ENCODE data around the gene CAMK1D. TPM values are rescaled to one million over a fixed set of nuclear protein-coding genes. Genes with fewer than 3 reads are reported as not detected.

CAMK1D gene
- total and polyA plus RNA-seq, 2 experiments from 2014 or later, result 3.5 to 6.0 TPM

DNA sequence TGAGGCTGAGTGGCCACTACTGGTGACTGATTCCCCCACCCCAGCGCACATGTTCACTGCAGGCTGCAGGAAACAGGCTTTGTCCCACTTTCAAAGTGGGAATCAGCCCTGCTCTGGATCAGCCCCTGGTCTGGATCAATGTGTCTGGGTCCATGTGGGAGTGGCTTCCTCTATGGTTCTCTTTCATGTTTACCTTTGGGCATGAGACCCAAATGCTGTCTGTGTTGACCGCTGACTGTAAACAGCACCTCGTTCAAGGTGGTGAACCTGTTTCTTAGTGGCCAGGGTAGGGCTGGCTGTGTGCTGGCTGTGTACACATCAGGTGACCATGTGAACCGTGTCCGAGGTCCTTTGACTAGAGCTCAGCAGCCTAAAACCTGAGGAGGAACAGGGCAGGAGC is 121.8 kb downstream of the CAMK1D start:
- Histone ChIP-seq H3K27ac (no peak overlapping the region), H3K27me3 (no peaks in the 10 kb centered on the region)
- peak; percentile 30 for DNase-seq (ENCODE audit: low spot score)

GRCh38 chr10:12473491-12473890 is 124.1 kb downstream of the CAMK1D start:
- H4K20me1 ChIP-seq (ENCODE audit: insufficient read depth, poor library complexity, severe bottlenecking), result no peaks in the 10 kb centered on the region
- TF ChIP-seq CTCF (IDR thresholded peaks at IDR 0.05; ENCODE audit: poor library complexity) (no peak), EZH2 (IDR thresholded peaks at IDR 0.05; ENCODE audit: borderline replicate concordance) (no peak)
- no peak overlapping the region for H3K4me2 ChIP-seq
- no peak for DNase-seq (ENCODE audit: low spot score)
- no peaks in the 10 kb centered on the region for H3K36me3 ChIP-seq (replicated peaks; ENCODE audit: insufficient read depth, low read depth)
- no peaks in the 10 kb centered on the region for H3K4me1 ChIP-seq (ENCODE audit: insufficient read depth)
- H2AFZ ChIP-seq, result no peak overlapping the region
- no peaks in the 10 kb centered on the region for H3K9me3 ChIP-seq (ENCODE audit: low read depth)
- H3K27ac ChIP-seq, result no peak overlapping the region
- no peaks in the 10 kb centered on the region for H3K9me2 ChIP-seq (replicated peaks; ENCODE audit: insufficient read depth)
- WGBS (ENCODE audit: low lambda C conversion rate, missing lambda C conversion rate), result 89% methylated on average over 6 of the region's 6 CpGs
- no peak overlapping the region for H3K4me3 ChIP-seq
- H3K27me3 ChIP-seq, result no peaks in the 10 kb centered on the region
- H3K79me2 ChIP-seq, result no peaks in the 10 kb centered on the region

More for the DNA sequence above, 121.8 kb downstream of the CAMK1D start:
- no peak overlapping the region for H3K4me2 ChIP-seq
- no peaks in the 10 kb centered on the region for H3K9me2 ChIP-seq (replicated peaks; ENCODE audit: insufficient read depth)
- no peaks in the 10 kb centered on the region for H3K36me3 ChIP-seq (replicated peaks; ENCODE audit: insufficient read depth, low read depth)
- no peak for TF ChIP-seq EZH2 (IDR thresholded peaks at IDR 0.05; ENCODE audit: borderline replicate concordance)
- no peak for TF ChIP-seq CTCF (IDR thresholded peaks at IDR 0.05; ENCODE audit: poor library complexity)
- no peak for TF ChIP-seq EZH2phosphoT487 (IDR thresholded peaks at IDR 0.05; ENCODE audit: low read depth, severe bottlenecking, unreplicated experiment)
- no peak overlapping the region for H3K4me3 ChIP-seq
- no peak overlapping the region for H2AFZ ChIP-seq
- H4K20me1 ChIP-seq (ENCODE audit: insufficient read depth, poor library complexity, severe bottlenecking), result no peaks in the 10 kb centered on the region
- no peaks in the 10 kb centered on the region for H3K9me3 ChIP-seq (ENCODE audit: low read depth)
- H3K79me2 ChIP-seq, result no peaks in the 10 kb centered on the region
- H3K4me1 ChIP-seq (ENCODE audit: insufficient read depth), result no peaks in the 10 kb centered on the region
- 36% methylated on average over 5 of the region's 5 CpGs for WGBS (ENCODE audit: low lambda C conversion rate, missing lambda C conversion rate)

- Histone ChIP-seq H3K36me3 (replicated peaks; ENCODE audit: insufficient read depth, low read depth) (no peaks in the 10 kb centered on the region), H2AFZ (no peak overlapping the region), H3K4me1 (ENCODE audit: insufficient read depth) (no peaks in the 10 kb centered on the region), H4K20me1 (ENCODE audit: insufficient read depth, poor library complexity, severe bottlenecking) (no peaks in the 10 kb centered on the region), H3K27me3 (no peaks in the 10 kb centered on the region), H3K27ac (no peak overlapping the region), H3K9me3 (ENCODE audit: low read depth) (no peaks in the 10 kb centered on the region), H3K4me2 (no peak overlapping the region), H3K4me3 (no peak overlapping the region), H3K79me2 (no peaks in the 10 kb centered on the region), H3K9me2 (replicated peaks; ENCODE audit: insufficient read depth) (no peaks in the 10 kb centered on the region)
- 93% methylated on average over 8 of the region's 8 CpGs for WGBS (ENCODE audit: low lambda C conversion rate, missing lambda C conversion rate)
- no peak for DNase-seq (ENCODE audit: low spot score)
- TF ChIP-seq EZH2phosphoT487 (IDR thresholded peaks at IDR 0.05; ENCODE audit: low read depth, severe bottlenecking, unreplicated experiment), result no peak
- TF ChIP-seq EZH2 (IDR thresholded peaks at IDR 0.05; ENCODE audit: borderline replicate concordance), result no peak
Observed at GRCh38 chr10:12474727-12475412, 125.5 kb downstream of the CAMK1D start.

DNA sequence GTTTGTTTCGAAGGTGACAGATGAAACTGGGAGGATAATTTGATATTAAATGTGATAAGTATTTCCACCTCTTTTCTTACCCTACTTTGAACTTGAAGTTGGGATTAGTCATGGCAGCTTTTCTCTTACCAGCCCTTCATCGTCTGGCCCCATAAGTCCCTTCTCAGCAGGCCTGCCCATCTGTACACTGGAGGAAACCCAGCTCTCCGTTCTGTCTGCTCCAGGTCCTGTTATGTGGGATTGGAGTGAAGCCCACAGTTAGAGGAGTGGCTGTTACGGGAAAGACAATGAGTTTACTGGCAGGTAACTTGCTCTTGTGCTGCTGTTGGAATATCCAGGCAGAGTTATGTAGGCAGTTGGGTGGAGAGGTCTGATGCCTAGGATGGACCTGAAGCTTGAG is 127.3 kb downstream of the CAMK1D start:
- Histone ChIP-seq H3K27me3 (no peaks in the 10 kb centered on the region), H4K20me1 (ENCODE audit: insufficient read depth, poor library complexity, severe bottlenecking) (no peaks in the 10 kb centered on the region), H3K9me2 (replicated peaks; ENCODE audit: insufficient read depth) (no peaks in the 10 kb centered on the region), H3K4me2 (no peak overlapping the region), H2AFZ (no peak overlapping the region), H3K9me3 (ENCODE audit: low read depth) (no peaks in the 10 kb centered on the region), H3K36me3 (replicated peaks; ENCODE audit: insufficient read depth, low read depth) (no peaks in the 10 kb centered on the region), H3K4me1 (ENCODE audit: insufficient read depth) (no peaks in the 10 kb centered on the region), H3K27ac (no peak overlapping the region), H3K79me2 (no peaks in the 10 kb centered on the region), H3K4me3 (no peak overlapping the region)
- TF ChIP-seq EZH2phosphoT487 (IDR thresholded peaks at IDR 0.05; ENCODE audit: low read depth, severe bottlenecking, unreplicated experiment) (no peak), EZH2 (IDR thresholded peaks at IDR 0.05; ENCODE audit: borderline replicate concordance) (no peak), CTCF (IDR thresholded peaks at IDR 0.05; ENCODE audit: poor library complexity) (no peak)
- no peak for DNase-seq (ENCODE audit: low spot score)
- WGBS (ENCODE audit: low lambda C conversion rate, missing lambda C conversion rate), result 89% methylated on average over 4 of the region's 4 CpGs

Data from hepatocyte (in vitro differentiated cells).